GM21390 (cell line): ENCODE data around the gene ACTR1B.
"Not testable (repeated sequence)": the region's sequence is repeated elsewhere in the genome, so short reads cannot be mapped to it uniquely, and the experiment has no call there.

Experiments
- ATAC-seq: cut with Tn5 transposase; IDR thresholded peaks from one replicate; pipeline ENCODE4 v1.9.1; 2021; ENCODE audit not compliant: unreplicated experiment

Gene ACTR1B

GRCh38 chr2:97659256-97660043 lies 4.4 kb downstream of the ACTR1B start:
- ATAC-seq, result no peak

- ATAC-seq, result no peak
Observed at GRCh38 chr2:97658691-97659157, 5.1 kb downstream of the ACTR1B start.

DNA sequence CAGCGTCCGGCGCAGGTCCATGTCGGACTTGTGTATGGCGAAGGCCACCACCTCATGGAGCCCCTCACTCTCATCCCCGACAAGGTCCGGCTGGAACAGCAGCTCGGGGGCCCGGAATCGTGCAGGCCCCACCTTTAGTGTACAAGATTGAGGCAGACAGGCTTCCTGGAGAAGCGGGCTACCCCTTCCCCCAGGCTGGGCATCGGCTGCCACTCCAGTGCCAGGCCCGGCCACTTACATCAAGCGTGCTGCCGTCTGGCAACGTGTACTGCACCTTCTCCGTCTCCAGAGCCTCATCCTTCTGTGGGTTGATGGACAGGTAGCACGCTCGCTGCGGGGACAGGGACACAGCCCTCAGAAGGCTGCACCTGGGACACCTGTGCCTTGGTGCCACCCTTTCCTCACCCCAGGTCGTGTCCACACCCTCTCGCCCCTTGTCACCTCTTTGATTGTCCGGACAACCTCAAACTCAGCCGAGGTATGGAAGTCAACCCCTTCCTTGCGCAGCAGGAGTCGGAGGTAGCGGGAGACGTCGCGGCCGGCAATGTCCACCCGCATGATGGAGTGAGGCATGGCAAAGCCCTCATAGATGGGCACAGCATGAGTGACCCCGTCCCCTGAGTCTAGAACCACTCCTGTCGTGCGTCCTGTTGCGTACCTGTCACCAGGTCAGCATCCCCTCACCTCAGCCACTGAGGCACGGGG lies 5.7 kb downstream of the ACTR1B start:
- ATAC-seq, result no peak

- no peak for ATAC-seq
Observed at GRCh38 chr2:97656905-97657587, 6.8 kb downstream of the ACTR1B start.

GRCh38 chr2:97656129-97656755 lies 7.6 kb downstream of the ACTR1B start:
- no peak for ATAC-seq

- no peak for ATAC-seq
Observed at GRCh38 chr2:97654791-97655190, 9.1 kb downstream of the ACTR1B start.

DNA sequence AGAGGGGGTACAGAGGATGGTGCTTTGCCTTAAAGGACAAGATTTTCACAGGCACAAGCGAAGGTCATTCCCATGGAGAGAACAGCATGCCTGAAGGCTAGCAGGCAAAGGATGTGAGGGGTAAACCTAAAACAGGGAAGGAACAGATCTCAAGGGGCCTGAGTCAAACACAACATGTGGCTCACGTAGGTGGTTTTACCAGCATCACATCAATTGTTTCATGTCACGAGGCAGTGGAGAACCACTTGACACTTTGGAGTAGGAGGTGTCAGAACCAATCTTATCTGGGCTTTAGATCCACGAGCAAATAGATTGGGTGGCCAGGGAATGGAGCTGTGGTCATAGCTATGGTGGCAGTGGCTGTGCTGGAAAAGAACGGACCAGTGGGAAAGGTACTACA lies 9.5 kb downstream of the ACTR1B start:
- no peak for ATAC-seq

DNA sequence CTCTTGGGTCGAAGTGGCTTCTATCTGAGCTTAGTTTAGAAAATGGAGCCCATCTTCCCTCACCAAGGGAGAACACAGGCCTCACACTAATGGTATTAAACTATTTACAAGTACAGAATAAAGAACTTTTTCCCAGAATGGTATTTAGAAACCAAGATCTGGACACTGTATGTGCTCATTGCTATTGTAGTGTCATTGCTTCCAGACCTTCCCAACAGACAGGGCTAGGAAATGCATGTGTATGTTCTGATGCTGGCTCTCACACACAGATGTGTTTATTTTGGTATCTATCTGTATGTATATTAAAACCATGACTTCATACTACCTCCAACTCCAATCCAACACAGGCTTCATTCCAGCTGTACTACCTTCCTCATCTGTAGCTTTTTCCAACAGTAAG lies 10.0 kb downstream of the ACTR1B start:
- ATAC-seq, result no peak

GRCh38 chr2:97653473-97653872 lies 10.4 kb downstream of the ACTR1B start:
- ATAC-seq, result no peak

DNA sequence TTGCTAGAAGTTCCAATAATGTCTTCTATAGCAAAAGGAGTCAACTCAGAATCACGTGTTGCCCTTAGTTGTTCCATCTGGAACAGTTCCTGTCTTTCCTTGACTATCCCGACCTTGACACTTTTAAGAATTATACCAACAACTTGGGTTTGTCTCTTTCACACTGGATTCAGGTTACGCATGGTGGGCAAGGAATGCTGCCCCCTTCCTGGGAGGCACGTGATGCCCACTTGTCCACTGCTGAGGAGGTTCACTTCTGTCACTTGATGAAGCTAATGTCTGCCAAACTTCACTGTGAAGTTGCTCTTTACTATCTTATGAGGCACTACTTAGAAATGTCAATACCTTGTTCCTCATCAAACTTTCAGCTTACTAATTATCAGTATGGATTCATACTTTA lies 12.7 kb downstream of the ACTR1B start:
- no peak for ATAC-seq

- ATAC-seq, result no peak
Observed at GRCh38 chr2:97646977-97647376, 16.9 kb downstream of the ACTR1B start.

DNA sequence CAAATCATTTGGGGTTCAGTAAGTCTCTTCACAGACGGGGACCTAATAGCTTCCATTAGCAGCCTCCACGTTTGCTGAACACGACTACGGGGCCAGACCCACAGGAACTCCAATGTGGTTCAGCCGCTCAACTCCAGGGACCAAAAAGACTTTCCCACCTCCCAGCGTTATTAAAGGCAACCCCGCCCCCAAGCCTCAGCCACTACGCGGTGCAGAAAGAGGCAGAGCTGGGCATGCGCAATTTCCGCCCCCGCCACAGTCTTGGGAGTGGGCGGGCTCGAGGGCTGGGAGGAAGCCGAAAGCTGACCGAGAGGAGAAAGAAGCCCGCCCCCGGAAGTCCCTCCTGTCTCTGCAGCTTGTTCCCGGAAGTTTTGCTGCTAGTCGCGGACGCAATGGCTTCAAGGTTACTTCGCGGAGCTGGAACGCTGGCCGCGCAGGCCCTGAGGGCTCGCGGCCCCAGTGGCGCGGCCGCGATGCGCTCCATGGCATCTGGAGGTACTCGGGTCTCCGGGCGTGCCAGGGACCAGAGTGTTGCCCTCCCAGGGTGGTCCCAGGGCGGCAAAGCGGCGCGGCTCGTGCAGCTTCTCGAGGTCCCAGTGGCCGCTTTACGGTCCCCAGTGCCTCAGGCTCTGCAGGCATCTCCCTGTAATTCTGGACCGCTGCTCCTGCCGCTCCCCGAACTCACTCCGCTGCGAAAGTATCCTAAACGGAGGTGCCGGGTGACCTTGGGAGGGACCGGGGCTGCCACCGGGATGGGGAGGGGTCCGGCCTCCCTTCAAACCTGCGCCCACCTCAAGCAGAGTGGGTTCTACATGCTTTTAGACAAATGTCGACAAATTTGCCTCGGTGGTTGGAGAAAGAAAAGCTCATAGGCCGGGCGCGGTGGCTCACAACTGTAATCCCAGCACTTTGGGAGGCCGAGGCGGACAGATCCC lies 17.9 kb downstream of the ACTR1B start, which contains the start of gene COX5B:
Gene COX5B (plus strand): TSS at position 368 of the 935 bp plus-strand sequence. CDS start 25 bp downstream, at position 393.
- peak; percentile 87 for ATAC-seq

DNA sequence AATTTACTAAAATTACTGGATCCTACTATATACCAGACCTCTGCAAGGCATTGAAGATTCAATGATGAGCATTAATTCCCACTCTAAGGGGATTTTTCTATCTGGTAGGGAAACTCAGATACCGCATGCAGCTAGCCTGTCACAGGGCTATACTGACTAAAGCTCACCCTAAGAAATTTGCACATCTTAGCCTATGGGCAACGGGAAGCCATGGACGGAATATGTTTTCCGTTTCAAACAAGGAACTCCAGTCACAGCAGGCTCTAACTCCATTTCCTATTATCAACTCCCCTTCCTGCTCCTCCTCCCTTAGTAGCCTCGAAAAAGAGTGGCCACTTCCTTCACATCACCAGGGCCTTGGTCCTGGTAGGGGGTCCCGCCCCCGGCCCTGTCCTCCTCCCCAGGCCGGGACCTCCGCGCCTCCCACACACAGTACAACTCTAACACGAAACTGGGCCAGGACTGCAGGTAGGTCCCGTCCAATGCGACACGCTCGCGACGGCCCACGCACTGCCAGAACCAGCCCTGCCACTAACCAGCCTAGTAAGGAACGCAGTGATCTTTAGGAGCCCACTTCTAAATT lies 18.6 kb downstream of the ACTR1B start:
- ATAC-seq, result peak; percentile 35

GRCh38 chr2:97644023-97644717 lies 19.7 kb downstream of the ACTR1B start:
- no peak for ATAC-seq

- ATAC-seq, result not testable (repeated sequence)
Observed at GRCh38 chr2:97626049-97626430, 37.8 kb downstream of the ACTR1B start.

GRCh38 chr2:97625354-97626048 lies 38.3 kb downstream of the ACTR1B start:
- not testable (repeated sequence) for ATAC-seq

GRCh38 chr2:97622976-97623375 lies 40.9 kb downstream of the ACTR1B start:
- not testable (repeated sequence) for ATAC-seq

GRCh38 chr2:97620492-97620891 lies 43.4 kb downstream of the ACTR1B start:
- not testable (repeated sequence) for ATAC-seq
